ENCODE results near the gene KCNJ4.

DNA sequence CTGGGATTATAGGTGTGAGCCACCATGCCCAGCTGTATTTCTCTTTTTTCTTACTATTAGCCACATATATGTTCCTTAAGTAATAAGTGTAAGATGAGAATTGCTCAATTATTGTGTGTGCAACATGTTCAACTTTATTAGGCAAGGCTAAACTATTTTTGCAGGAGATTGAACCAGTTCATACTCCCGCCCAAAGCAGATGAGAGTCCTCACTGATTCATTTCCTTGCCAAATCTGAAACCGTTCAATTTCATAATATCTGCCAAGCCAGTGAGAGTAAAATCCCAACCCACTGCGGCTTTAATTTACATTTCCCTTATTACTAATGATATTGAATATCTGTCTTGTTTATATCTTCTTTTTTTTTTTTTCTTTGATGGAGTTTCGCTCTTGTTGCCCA lies 48.4 kb downstream of the KCNJ4 start:
- TF ChIP-seq CTCF (IDR thresholded peaks at IDR 0.05) (no peak), POLR2A (IDR thresholded peaks at IDR 0.05) (no peak)

Data from thyroid gland (tissue), 4 donors.